ENCODE data around the gene LTB.

GRCh38 chr6:31631681-31632278 is 49.6 kb upstream of the LTB start:
- no peak for TF ChIP-seq CTCF (IDR thresholded peaks at IDR 0.05; ENCODE audit: low read depth, low read length, missing input control)
- TF ChIP-seq RAD21 (IDR thresholded peaks at IDR 0.05), result no peak
- TF ChIP-seq REST (IDR thresholded peaks at IDR 0.05), result no peak
- no peak for TF ChIP-seq ATF3 (IDR thresholded peaks at IDR 0.05)
- TF ChIP-seq MAX (IDR thresholded peaks at IDR 0.05), result no peak
- TF ChIP-seq YY1 (IDR thresholded peaks at IDR 0.05), result no peak
- no peak for TF ChIP-seq EGR1 (IDR thresholded peaks at IDR 0.05; ENCODE audit: low read depth in 2 of 2)

Data from liver (tissue), 3 donors.